ENCODE results near the gene PRR20C. TPM values are rescaled to one million over a fixed set of nuclear protein-coding genes. Genes with fewer than 3 reads are reported as not detected.
"Not testable (repeated sequence)": the region's sequence is repeated elsewhere in the genome, so short reads cannot be mapped to it uniquely, and the experiment has no call there.

PRR20C gene
- total RNA-seq, 1 experiment from 2014 or later = not detected

- H3K79me2 ChIP-seq (ENCODE audit: low read length); H3K9me2 ChIP-seq (replicated peaks; ENCODE audit: low read length); DNase-seq; H3K36me3 ChIP-seq (ENCODE audit: low read depth, low read length); H3K27ac ChIP-seq (ENCODE audit: low read length); H2AFZ ChIP-seq (ENCODE audit: low read length); H3F3A ChIP-seq (ENCODE audit: low read length, unreplicated experiment); H4K20me1 ChIP-seq (ENCODE audit: low read length); H3K4me3 ChIP-seq (ENCODE audit: low read length); H3K27me3 ChIP-seq (ENCODE audit: low read length); BruUV-seq (replicated peaks); intact Hi-C loops (cut with micrococcal nuclease); H3K9me3 ChIP-seq (ENCODE audit: low read length); ATAC-seq; H3K4me2 ChIP-seq (ENCODE audit: low read length); H3K9ac ChIP-seq (ENCODE audit: low read length); H3K4me1 ChIP-seq (ENCODE audit: insufficient read depth, low read length); CTCF ChIA-PET; POLR2A ChIA-PET (ENCODE audit: unreplicated experiment): not testable (repeated sequence)
Measured at GRCh38 chr13:57166897-57167296, 13.0 kb downstream of the PRR20C start, which contains the start of gene PRR20E. PRR20E (plus strand) TSS chr13:57167197; CDS start chr13:57167584, 387 bp downstream.

- POLR2A ChIA-PET (ENCODE audit: unreplicated experiment) = no interaction called here
- intact Hi-C loops (cut with micrococcal nuclease) = no loop called here
- TF ChIP-seq CTCF (conservative IDR thresholded peaks at IDR 0.05; ENCODE audit: low read depth, low read length) = no peak
- no peak for TF ChIP-seq EZH2phosphoT487 (IDR thresholded peaks at IDR 0.05; ENCODE audit: borderline replicate concordance, low read length)
- TF ChIP-seq EZH2 (IDR thresholded peaks at IDR 0.05; ENCODE audit: low read length, unreplicated experiment) = no peak
- DNase-seq = no peak
- H3K79me2 ChIP-seq (ENCODE audit: low read length) = no peaks in the 10 kb centered on the region
- H4K20me1 ChIP-seq (ENCODE audit: low read length) = no peaks in the 10 kb centered on the region
- no peak overlapping the region for H2AFZ ChIP-seq (ENCODE audit: low read length)
- no peaks in the 10 kb centered on the region for H3K4me1 ChIP-seq (ENCODE audit: insufficient read depth, low read length)
- no peaks in the 10 kb centered on the region for H3K27me3 ChIP-seq (ENCODE audit: low read length)
- no peak overlapping the region for H3K4me3 ChIP-seq (ENCODE audit: low read length)
- H3K4me2 ChIP-seq (ENCODE audit: low read length) = no peak overlapping the region
- BruUV-seq (replicated peaks) = no TSS peak
- ATAC-seq = no peak
- no peak overlapping the region for H3K9ac ChIP-seq (ENCODE audit: low read length)
- no peaks in the 10 kb centered on the region for H3K9me2 ChIP-seq (replicated peaks; ENCODE audit: low read length)
- H3K27ac ChIP-seq (ENCODE audit: low read length) = no peak overlapping the region
- CTCF ChIA-PET = no interaction called here
- no peaks in the 10 kb centered on the region for H3F3A ChIP-seq (ENCODE audit: low read length, unreplicated experiment)
- H3K9me3 ChIP-seq (ENCODE audit: low read length) = no peaks in the 10 kb centered on the region
- H3K36me3 ChIP-seq (ENCODE audit: low read depth, low read length) = no peaks in the 10 kb centered on the region
Measured at GRCh38 chr13:57191667-57192066, 37.8 kb downstream of the PRR20C start.

Other genes starting within 250 kb of the PRR20C start
- not detected in 2 replicates for gene PRR20A, start 13.1 kb upstream of the PRR20C start, total RNA-seq (2014; rRNA removed)
- not detected in 2 replicates for gene PRR20B, start 6.6 kb upstream of the PRR20C start, total RNA-seq (2014; rRNA removed)
- gene PRR20D, start 6.6 kb downstream of the PRR20C start, total RNA-seq (2014; rRNA removed) = not detected in 2 replicates
- gene PRR20E, start 13.1 kb downstream of the PRR20C start, total RNA-seq (2014; rRNA removed) = not detected in 2 replicates

Measured in PC-3 (cell line).